Stimulated activated CD8-positive, alpha-beta memory T cell treated with anti-CD3 and anti-CD28 coated beads, Interleukin-2, amount 100 ng/mL, for 1 hour (primary cell): ENCODE results near the gene BRPF3.

Experiments used
- DNase-seq, 2 donors: peaks; one replicate each; pipeline ENCODE4 v3.0.0-alpha.2; 2020; ENCODE audit warnings: low read depth in 2 of 2

Gene BRPF3

DNA sequence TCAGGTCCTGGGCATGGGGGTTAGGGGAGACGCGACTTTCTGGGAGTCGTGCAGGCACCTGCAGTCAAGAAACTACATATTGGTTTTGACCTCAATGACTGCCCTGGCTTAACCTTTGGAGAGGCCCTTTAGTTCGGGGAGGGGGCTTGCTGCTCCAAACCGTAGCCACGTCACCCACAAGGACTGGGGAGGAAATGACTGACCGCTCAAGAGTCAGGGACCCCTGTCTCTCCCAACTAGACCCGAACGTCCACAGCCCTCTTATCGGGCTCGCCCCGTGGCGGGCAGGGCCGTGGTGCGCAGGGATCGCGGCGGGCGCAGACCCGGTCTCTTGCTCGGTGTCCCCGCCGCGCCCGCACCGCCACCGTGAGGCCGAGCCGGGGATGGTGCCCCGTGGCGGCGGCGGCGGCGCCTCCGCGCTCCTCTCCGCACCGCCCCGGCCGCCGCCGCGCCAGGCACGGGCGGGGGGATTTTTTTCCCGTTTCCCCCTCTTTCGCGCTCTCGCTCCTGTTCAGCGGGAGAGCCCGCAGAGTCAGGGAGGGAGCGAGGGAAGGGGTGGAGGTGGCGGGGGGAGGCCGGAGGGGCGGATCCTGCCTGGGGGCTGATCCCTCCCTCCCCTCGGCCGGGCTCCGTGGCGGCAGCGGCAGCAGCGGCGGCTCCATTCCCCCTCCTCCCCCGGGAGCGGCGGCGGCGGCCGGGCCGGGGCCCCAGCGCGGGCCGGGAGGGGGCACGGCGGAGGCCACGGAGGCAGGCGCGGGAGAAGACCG is at the start of gene BRPF3:
TSS of gene BRPF3 (plus strand) at position 632 of the 767 bp plus-strand sequence. CDS start 3,579 bp downstream, outside the sequence.
- peak; percentile 42 to 54 for DNase-seq

DNA sequence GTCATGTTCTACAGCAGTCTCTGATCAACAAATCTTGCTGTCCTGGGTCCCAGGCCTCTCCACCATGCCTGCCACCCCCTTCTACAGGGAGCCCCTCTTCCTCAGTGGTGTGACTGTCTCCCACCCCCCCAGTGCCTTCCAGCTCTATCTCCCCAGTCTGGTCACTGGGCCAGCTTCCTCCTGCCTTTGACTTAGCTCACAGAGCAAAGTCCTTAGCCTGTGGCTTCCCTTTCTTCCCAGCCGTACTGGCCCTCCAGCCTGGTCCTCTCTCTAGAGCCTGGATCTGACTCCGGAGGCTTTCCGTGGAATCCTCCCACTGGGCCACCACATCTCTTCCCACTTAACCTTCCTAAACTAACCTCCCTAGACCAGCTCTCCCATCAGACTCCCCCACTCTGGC is 49.2 kb upstream of the BRPF3 start:
- no peak for DNase-seq

DNA sequence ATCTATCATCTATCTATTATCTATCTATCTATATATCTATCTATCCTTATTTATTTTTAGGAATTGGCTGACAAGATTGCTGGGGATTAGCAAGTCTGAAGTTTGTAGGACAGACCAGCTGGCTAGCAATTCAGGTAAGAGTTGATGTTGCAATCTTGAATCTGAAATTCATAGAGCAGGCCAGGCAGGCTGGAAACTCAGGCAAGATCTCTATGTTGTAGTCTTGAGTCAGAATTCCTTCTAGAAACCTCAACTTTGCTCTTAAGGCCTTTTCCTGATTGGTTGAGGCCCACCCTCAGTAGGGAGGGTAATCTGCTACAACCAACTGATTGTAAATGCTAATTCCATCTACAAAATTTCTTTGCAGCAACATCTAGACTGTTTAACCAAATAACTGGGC is 47.1 kb upstream of the BRPF3 start:
- no peak for DNase-seq

DNA sequence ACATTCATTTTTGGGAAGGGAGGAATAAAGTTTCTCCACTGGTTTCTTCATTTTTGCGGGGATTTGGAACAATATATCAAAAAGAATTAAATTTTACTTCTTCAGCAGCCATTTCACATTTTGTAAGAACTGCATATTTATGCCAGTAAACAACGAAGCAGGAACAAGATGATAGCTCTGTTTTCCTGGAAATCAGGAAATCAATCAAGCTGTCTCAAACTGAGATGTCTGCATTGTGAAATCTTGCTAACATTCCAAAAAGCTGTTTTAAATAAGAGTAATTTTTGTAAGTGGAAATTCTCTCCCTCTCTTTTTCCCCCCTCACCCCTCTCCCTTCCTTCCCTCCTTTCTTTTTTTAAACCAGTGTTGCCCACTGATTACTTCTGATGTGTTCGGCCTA is 46.3 kb upstream of the BRPF3 start:
- no peak for DNase-seq

DNA sequence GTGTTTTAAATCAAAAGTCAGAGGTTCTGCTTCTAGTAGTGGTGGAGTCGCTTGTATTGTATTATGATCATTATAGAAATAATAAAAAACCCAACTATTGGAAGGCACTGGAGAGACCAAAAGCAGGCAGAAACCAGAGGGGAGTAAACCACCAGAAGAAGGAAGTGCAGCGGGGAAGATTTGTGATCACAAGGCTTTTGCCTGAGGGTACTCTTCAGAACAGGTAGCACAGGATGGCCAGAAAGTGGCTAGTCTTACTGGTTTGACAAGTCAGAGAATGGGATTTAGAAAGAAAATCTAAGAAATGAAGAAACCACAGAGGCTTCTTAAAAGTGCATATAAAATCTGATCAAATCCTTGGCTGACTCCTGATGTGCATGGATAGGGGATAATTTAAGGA is 42.3 kb upstream of the BRPF3 start:
- DNase-seq, result no peak

DNA sequence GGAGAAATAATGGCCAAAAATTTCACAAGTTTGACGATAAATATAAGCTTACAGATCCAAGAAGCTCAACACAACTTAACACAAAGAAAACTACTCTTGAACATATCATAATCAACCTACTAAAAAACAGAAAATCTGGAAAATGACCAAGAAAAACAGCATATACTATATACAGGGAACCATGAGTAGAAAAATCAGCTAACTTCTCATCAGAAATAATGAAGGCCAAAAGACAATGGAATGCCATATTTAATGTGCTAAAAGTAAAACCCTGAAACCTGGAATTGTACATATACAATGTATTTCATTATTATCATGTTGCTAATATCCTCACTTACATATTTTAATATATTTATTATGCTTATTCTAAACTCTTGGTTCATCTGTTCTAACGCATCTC is 40.9 kb upstream of the BRPF3 start:
- no peak for DNase-seq

DNA sequence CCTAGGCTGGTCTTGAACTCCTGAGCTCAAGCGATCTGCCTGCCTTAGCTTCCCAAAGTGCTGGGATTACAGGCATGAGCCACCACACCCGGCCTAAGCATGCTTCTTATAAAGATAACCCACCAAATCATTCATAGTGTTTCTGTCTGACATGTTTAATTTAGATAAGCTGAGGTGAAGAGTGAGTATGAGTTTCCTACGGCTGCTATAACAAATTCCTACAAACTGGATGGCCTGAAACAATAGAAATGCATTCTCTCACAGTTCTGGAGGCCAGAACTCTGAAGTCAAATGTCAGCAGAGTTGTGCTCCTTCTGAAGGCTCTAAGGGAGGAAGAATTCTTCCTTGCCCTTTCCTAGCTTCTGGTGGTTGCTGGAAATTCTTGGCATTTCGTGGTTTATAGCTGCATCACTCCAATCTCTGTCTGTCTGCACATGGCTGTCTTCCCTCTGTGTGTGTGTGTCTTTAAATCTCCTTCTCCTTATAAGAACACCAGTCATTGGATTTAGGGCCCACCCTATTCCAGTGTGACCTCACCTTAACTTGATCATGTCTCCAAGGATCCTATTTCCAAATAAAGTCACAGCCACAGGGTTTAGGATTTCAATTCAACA is 36.3 kb upstream of the BRPF3 start:
- DNase-seq, result no peak

DNA sequence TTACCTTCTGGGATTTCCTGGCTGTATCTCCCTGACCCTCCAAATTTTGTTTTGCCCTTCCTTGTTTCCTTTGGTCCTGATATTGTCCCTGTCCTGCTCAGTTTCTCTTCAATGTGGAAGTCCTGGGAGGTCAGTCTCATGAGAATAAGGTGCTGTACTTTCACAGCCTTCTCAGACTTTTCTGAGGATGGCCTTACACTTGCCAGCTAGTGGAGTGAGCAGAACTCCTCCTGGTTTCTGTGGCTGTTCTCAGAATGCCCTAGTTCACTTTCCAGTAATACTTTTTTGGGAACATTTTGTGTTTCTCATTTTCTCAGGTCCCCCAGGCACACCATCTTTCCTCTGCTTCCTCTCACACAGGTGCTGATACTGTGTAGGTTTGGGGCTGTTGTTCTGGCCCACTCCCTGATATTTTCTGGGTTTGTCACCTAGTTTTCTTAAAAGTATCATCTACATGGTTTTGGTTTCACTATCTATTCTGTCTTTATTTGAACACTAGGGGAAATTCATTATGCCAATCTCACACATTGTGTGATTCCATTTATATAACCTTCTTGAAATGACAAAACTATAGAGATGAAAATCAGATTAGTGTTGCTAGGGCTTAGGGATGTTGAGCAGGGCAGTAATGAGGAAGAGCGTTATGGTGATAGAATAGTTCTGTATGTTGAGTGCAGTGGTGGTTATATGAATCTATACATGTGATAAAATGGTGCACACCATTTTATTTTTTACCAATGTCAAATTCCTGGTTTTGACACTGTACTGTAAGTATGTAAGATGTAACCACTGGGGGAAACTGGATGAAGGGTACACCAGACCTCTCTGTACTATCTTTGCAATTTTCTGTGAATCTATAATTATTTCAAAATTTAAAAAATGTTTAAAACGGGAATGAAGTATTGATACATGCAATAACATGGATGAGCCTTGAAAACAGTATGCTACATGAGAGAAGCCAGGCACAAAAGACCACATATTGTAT is 27.2 kb upstream of the BRPF3 start:
- DNase-seq, result no peak

DNA sequence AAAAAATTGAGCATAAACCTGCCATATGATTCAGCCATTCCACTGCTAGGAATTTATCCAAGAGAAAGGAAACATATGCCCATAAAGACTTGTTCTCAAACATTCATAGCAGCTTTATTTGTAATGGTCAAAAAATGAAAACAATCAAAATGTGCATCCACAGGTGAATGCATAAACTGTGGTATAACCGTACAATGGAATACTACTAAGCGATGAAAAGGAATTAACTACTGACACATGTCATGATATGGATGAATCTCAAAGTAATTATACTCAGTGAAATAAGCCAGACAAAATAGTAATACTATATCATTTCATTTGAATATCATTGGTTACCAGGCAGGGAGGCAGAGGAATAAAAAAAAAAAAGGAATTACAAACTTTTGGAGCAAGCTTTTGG is 25.8 kb upstream of the BRPF3 start:
- DNase-seq, result no peak

DNA sequence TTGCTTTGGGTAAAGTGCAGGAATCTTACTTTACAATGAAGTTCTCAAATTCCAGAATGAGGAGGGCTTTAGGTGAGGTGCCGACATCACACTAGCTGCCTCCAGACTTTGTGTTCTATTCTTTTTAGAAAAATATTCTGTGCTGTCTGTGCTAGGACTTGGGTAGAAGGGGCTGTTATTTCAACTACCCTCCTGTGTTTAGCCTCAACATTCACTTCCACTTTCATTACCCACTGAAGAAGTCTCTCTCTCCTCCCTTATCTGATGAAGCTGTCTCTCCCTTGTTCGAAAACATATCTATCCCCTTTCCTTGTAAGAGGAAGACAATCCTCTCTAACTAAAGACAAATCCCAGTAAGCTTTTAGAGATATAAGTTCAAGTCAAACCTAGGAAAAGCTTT is 25.0 kb upstream of the BRPF3 start:
- DNase-seq, result no peak

DNA sequence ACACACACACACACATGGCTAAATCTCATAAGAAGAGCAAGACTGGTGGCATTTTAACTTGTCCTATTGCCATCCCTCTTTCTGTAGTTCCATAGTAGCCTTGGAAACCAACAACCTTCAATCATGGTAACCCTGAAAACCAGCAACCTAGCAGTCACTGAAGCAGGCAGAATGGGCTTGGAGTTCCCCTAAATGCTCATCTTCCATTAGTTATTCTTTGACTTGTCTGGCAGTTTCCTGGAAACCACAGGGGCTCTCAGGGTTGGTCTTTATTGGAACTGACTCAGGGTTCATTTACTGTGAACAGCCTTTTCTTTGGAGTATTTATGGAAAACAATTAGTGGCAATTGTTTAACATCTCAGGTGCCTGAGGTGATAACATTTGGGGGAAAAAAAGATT is 19.4 kb upstream of the BRPF3 start:
- no peak for DNase-seq

DNA sequence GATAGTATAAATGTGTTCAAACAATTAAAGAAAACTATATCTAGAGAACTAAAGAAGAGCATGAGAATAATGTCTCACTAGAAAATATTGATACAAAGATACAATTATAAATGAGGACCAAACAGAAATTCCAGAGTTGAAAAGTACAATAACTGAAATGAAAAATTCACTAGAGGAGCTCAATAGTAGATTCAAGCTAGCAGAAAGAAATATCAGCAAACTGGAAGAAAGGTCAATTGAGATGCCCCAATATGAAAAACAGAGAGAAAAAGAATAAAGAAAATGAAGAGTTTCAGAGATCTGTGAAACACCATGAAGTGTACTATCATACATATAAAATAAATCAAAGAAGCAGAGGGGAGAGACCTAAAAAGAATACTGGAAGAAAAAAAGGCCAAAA is 18.0 kb upstream of the BRPF3 start:
- no peak for DNase-seq

DNA sequence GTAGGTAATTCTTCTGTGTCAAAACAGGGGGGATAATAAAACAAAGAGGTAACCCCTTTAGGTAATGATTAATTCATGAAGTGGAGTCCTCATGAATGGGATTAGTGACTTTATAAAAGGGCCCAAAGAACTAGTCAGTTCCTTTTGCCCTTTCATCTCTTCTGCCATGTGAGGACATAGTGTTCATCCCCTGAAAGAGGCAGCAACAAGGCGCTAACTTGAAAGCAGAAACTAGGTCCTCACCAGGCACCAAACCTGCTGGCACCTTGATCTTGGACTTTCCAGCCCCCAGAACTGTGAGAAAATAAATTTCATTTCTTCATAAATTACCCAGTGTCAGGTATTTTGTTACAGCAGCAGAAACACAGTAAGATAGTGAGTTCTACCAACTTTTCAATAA is 16.4 kb upstream of the BRPF3 start:
- no peak for DNase-seq

DNA sequence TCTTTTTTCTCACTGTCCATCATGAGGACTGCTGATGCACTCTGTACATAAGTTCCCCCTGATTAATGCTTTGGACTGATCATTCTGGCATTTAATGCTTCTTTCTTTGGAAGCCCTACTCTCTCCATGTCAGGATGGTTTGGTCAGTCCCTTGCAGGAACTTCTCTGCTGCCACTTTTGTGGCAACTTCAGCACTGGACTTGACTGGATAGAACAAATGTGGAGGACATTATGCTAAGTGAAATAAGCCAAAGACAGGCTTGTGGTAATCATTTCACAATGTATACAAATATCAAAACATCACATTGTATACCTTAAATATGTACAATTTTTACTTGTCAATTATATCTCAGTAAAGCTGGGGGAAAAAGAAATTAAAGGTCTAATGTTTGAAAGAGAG is 12.2 kb upstream of the BRPF3 start:
- DNase-seq, result no peak

DNA sequence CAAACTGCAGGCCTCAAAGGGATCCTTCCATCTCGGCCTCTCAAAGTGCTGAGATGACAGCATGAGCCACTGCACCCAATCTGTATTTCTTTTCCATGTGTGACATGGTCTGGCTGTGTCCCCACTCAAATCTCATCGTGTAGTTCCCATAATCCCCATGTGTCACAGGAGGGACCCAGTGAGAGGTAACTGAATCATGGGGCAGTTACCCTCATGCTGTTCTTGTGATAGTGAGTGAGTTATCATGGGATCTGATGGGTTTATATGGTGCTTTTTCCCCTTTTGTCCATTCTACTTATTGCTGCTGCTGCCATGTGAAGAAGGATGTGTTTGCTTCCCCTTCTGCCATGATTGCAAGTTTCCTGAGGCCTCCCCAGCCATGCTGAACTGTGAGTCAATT is 10.3 kb upstream of the BRPF3 start:
- DNase-seq, result no peak

DNA sequence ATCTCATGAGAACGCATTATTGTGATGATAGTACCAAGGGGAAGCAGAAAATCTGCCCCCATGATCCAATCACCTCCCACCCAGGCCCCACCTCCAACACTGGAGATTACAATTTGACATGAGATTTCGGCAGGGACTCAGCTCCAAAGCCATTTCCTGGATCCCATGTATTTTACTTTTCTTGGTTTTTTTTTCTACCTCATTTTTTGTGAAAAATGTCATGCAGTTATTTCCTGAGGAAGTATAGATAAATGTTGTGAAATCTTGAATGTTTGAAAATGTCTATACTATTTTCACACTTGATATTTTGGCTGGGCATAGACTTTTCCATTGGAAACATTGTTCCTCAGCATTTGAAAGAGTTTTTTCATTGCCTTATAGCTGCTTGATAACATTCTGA is 9.1 kb upstream of the BRPF3 start:
- no peak for DNase-seq

DNA sequence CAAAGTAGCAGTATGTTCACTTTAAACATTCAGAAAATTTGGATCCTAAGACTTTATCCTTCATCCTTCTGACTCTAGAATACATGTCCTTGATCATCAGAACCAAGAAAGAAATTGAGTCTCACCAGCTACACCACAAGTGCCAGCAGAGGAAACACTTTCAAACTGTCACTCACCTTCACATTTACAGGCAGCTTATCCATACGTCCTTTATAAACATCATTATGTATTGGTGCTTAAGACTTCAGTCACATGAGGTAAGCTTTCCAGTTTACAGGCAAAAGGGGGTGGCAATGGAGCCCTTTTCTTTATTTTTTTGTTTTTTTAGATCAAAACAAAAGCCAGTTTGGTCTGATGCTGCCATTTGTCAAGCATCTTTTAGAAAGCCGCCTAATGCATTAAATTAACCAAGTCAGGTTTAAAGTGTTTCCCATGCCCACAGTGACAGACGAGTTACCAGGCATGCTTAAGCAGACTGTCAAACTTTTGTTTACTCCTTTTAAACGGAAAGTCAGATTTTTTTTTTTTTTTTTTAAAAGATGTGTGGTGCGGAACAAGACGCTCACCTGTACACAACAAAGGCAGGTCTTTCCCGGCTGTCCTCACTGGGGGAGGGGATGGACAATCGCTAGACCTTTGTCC is 952 bp upstream of the BRPF3 start:
- DNase-seq, result no peak

DNA sequence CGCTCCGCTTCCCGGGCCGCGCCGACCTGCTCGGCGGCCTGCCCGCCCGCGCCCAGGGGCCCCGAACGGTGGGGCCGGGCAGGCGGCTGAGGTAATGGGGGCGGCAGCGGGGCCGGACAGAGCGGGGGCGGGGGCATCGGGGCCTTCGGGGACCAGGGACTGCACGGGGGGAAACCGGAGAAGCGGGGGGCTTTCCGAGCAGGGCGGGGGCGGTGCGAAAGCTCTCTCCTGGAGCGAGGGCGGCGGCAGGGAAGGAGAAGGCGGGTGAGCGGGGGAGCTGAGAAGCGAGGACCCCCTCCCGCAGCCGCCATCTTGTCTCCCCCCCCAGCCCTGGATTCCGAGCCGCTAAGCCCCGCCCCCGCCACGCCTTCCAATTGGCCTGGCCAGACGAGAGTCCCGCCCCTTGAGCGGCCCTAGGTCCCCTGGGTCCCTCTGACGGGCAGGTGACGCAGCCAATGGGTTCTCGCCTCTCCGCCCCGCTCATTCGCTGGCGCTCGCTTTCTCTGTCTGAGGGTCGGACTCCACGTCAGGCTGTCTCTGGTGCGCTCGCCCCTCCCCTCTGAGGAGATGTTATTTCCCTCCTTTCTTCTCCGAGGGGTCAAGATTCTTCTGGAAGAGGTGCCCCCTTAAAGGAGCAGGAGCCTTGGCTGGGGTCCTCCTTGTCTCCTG is 470 bp downstream of the BRPF3 start:
- DNase-seq, result peak; percentile 100

DNA sequence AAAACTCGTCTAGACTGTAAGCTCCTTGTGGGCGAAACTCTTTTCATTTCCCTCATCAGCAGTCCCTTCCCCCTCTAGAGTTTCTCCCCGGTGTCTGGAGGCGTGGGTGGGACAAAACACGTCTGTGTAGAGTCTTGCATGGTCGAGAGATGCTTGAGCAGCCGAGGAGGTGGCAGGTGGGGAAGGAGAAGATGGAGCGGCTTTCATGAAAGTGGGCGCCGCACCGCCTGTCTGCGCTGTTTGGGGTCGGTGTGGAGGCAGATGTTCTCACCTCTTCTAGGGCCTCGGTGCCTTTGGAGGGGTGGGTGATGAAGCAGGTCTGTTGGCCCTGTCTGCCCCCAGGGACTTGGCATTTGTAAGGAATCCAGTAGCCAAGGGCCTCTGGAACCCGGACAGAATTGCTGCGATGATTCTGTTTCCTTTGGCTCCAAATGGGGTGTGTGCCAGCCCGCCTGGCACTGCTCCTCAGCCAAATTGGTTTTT is 1.2 kb downstream of the BRPF3 start:
- DNase-seq, result no peak

DNA sequence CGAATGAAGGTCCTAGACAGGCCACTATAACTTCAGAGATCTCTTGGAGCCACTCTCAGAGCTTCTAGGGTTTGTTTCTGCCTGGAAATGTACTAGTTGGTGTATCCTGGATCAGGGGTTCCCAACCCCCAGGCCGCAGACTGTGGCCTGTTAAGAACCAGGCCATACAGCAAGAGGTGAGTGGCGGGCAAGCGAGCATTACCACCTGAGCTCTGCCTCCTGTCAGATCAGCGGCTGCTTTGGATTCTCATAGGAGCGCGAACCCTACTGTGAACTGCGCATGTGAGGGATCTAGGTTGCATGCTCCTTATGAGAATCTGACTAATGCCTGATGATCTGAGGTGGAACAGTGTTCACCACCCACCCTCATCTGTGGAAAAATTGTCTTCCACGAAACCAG is 2.4 kb downstream of the BRPF3 start:
- DNase-seq, result no peak

DNA sequence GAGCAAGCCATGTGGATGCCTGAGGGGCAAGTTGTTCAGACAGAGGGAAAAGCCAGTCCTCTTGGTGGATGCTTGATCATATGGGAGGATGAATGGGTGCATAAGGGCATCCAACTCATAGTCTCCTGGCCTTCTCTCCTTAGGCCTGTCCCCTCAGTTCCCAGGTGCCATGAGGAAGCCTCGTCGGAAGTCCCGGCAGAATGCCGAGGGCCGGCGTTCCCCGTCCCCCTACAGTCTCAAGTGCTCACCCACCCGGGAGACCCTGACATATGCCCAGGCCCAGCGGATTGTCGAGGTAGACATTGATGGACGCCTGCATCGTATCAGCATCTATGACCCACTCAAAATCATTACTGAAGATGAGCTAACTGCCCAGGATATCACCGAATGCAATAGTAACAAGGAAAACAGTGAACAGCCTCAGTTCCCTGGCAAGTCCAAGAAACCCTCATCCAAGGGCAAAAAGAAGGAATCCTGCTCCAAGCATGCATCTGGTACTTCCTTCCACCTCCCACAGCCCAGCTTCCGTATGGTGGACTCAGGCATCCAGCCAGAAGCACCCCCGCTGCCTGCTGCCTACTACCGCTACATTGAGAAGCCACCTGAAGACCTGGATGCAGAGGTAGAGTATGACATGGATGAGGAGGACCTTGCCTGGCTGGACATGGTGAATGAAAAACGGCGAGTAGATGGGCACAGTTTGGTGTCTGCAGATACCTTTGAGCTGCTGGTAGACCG is 3.8 kb downstream of the BRPF3 start:
- DNase-seq, result no peak
